Measurements from ENCODE around the gene KIAA1958. TPM values are rescaled to one million over a fixed set of nuclear protein-coding genes. Genes with fewer than 3 reads are reported as not detected.

Gene KIAA1958
- total and polyA plus RNA-seq, 2 donors (not counting 1 experiment from before 2014, with no cell fraction given), result 2.4 to 15.3 TPM

DNA sequence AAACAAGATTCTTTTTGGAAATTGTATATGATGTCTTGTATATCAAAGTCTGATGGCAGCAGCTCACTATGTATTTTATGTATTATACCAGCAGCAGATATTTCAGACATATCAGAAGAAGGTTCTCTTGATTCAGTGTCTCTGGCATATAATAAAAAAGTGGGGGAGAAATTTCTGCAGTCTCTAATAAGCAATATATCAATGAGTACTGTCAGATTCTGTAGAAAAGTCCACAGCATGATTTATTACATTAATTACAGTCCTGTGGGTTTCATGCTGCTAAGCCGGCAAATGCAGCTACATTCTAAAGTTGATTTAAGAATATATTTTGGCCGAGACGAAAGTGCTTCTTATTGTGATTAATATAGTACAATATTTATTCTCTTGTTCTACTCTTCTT lies 113.1 kb downstream of the KIAA1958 start:
- Histone ChIP-seq H3K79me2 (ENCODE audit: control insufficient read depth, insufficient read depth, low read length) (no peaks in the 10 kb centered on the region), H2AFZ (ENCODE audit: insufficient read depth, low read depth, low read length, poor library complexity, severe bottlenecking) (no peak overlapping the region), H3K36me3 (replicated peaks in 1 of 2; ENCODE audit: control extremely low read depth in 1 of 2, control insufficient read depth in 1 of 2, extremely low read depth in 1 of 2, insufficient read depth in 2 of 2, low read length in 1 of 2) (no peaks in the 10 kb centered on the region), H3K27ac (ENCODE audit: low read length in 2 of 2) (no peak overlapping the region), H4K20me1 (ENCODE audit: control insufficient read depth, insufficient read depth, low read length, poor library complexity, severe bottlenecking) (no peaks in the 10 kb centered on the region), H3K9ac (ENCODE audit: low read length) (no peak overlapping the region), H3K4me2 (replicated peaks; ENCODE audit: low read depth, low read length, poor library complexity, severe bottlenecking) (no peak overlapping the region), H3K4me1 (ENCODE audit: control insufficient read depth in 2 of 2, insufficient read depth in 2 of 2, low read length in 2 of 2) (no peaks in the 10 kb centered on the region), H3K4me3 (ENCODE audit: control extremely low read depth in 1 of 5, extremely low read depth in 1 of 5, insufficient read depth in 1 of 5, low read depth in 2 of 5, low read length in 4 of 5) (no peak overlapping the region), H3K9me3 (ENCODE audit: control extremely low read depth in 1 of 3, control insufficient read depth in 2 of 3, insufficient read depth in 1 of 3, low read length in 2 of 3) (no peaks in the 10 kb centered on the region), H3K27me3 (replicated peaks in 1 of 4; ENCODE audit: control extremely low read depth in 1 of 4, control insufficient read depth in 3 of 4, insufficient read depth in 4 of 4, low read length in 3 of 4) (no peaks in the 10 kb centered on the region)
- Mint-ChIP-seq H3K4me1 (no peaks in the 10 kb centered on the region), H3K9me3 (ENCODE audit: insufficient read depth) (no peaks in the 10 kb centered on the region), H3K27ac (no peak overlapping the region), H3K27me3 (no peaks in the 10 kb centered on the region), H3K4me3 (no peak overlapping the region)
- TF ChIP-seq, protein P1, sequence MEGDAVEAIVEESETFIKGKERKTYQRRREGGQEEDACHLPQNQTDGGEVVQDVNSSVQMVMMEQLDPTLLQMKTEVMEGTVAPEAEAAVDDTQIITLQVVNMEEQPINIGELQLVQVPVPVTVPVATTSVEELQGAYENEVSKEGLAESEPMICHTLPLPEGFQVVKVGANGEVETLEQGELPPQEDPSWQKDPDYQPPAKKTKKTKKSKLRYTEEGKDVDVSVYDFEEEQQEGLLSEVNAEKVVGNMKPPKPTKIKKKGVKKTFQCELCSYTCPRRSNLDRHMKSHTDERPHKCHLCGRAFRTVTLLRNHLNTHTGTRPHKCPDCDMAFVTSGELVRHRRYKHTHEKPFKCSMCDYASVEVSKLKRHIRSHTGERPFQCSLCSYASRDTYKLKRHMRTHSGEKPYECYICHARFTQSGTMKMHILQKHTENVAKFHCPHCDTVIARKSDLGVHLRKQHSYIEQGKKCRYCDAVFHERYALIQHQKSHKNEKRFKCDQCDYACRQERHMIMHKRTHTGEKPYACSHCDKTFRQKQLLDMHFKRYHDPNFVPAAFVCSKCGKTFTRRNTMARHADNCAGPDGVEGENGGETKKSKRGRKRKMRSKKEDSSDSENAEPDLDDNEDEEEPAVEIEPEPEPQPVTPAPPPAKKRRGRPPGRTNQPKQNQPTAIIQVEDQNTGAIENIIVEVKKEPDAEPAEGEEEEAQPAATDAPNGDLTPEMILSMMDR (IDR thresholded peaks at IDR 0.05), result no peak
- TF ChIP-seq EZH2 (IDR thresholded peaks at IDR 0.05; ENCODE audit: borderline replicate concordance, insufficient read depth, low read depth, low read length, poor library complexity, severe bottlenecking), result no peak
- WGBS (ENCODE audit: insufficient coverage), result no CpG with 5 or more reads among the region's 3 CpGs
- DNase-seq (no peak), ATAC-seq (ENCODE audit: low read depth) (no peak)
- ChIA-PET POLR2A (no interaction called here), CTCF (no interaction called here)
- intact Hi-C loops (cut with micrococcal nuclease), result no loop called here

DNA sequence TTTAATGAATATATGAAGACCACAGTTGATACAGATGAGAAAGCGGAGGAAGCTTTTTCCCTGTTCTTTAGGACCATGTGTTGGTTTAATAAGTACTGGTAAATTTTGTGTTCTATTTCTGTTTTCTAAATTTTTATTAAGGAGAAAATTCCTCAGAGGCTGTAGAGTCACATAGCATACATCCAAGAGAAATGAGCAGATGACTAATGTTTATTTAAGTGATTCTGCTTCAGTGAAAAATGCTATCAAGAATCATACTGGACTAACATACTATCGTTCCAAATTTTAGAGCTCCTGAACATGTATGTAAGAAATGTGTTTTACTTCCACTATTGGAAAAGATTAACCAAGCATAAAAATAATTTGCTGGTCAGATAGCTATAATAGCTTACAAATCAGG lies 115.0 kb downstream of the KIAA1958 start:
- no peak overlapping the region for H3K9ac ChIP-seq (ENCODE audit: low read length)
- DNase-seq (no peak), ATAC-seq (ENCODE audit: low read depth) (no peak)
- H3K4me3 ChIP-seq (ENCODE audit: control extremely low read depth in 1 of 5, extremely low read depth in 1 of 5, insufficient read depth in 1 of 5, low read depth in 2 of 5, low read length in 4 of 5), result no peak overlapping the region
- Mint-ChIP-seq H3K27me3 (no peaks in the 10 kb centered on the region), H3K9me3 (ENCODE audit: insufficient read depth) (no peaks in the 10 kb centered on the region), H3K4me3 (no peak overlapping the region), H3K4me1 (no peaks in the 10 kb centered on the region), H3K27ac (no peak overlapping the region)
- H3K4me2 ChIP-seq (replicated peaks; ENCODE audit: low read depth, low read length, poor library complexity, severe bottlenecking), result no peak overlapping the region
- no peak overlapping the region for H3K27ac ChIP-seq (ENCODE audit: low read length in 2 of 2)
- intact Hi-C loops (cut with micrococcal nuclease), result no loop called here
- no peaks in the 10 kb centered on the region for H4K20me1 ChIP-seq (ENCODE audit: control insufficient read depth, insufficient read depth, low read length, poor library complexity, severe bottlenecking)
- no peak overlapping the region for H2AFZ ChIP-seq (ENCODE audit: insufficient read depth, low read depth, low read length, poor library complexity, severe bottlenecking)
- H3K4me1 ChIP-seq (ENCODE audit: control insufficient read depth in 2 of 2, insufficient read depth in 2 of 2, low read length in 2 of 2), result no peaks in the 10 kb centered on the region
- no peaks in the 10 kb centered on the region for H3K79me2 ChIP-seq (ENCODE audit: control insufficient read depth, insufficient read depth, low read length)
- H3K9me3 ChIP-seq (ENCODE audit: control extremely low read depth in 1 of 3, control insufficient read depth in 2 of 3, insufficient read depth in 1 of 3, low read length in 2 of 3), result no peaks in the 10 kb centered on the region
- POLR2A ChIA-PET, result no interaction called here
- no peaks in the 10 kb centered on the region for H3K36me3 ChIP-seq (replicated peaks in 1 of 2; ENCODE audit: control extremely low read depth in 1 of 2, control insufficient read depth in 1 of 2, extremely low read depth in 1 of 2, insufficient read depth in 2 of 2, low read length in 1 of 2)
- no CpG with 5 or more reads among the region's 2 CpGs for WGBS (ENCODE audit: insufficient coverage)
- CTCF ChIA-PET, result no interaction called here
- H3K27me3 ChIP-seq (replicated peaks in 1 of 4; ENCODE audit: control extremely low read depth in 1 of 4, control insufficient read depth in 3 of 4, insufficient read depth in 4 of 4, low read length in 3 of 4), result no peaks in the 10 kb centered on the region
- TF ChIP-seq, protein P1 (IDR thresholded peaks at IDR 0.05), result no peak
- TF ChIP-seq EZH2 (IDR thresholded peaks at IDR 0.05; ENCODE audit: borderline replicate concordance, insufficient read depth, low read depth, low read length, poor library complexity, severe bottlenecking), result no peak
